Keratinocyte (primary cell): ENCODE measurements around the gene TMEM30A. TPM values are rescaled to one million over a fixed set of nuclear protein-coding genes. Genes with fewer than 3 reads are reported as not detected.
A peak's percentile ranks its signal among the peaks of the same experiment; 100 is the strongest.

Experiments
- DNase-seq: peaks from one replicate; pipeline ENCODE4 v3.0.0-alpha.2; 2011; ENCODE audit warnings: low read depth, missing footprints, low spot score
- FAIRE-seq: peaks from 2 replicates; lab custom pipeline; 2011; peaks lifted over from hg19 to GRCh38; lab: Jason Lieb, UNC
- H2AFZ ChIP-seq: 2 replicates; pipeline ENCODE4 v1.6.0; 2012; ENCODE audit warnings: low read length, control low read depth, inconsistent platforms; ENCODE audit not compliant: control insufficient read depth
- H3K27ac ChIP-seq: 2 replicates; pipeline ENCODE4 v1.5.1; 2011; ENCODE audit warnings: low read length; ENCODE audit not compliant: control insufficient read depth, insufficient read depth
- H3K27me3 ChIP-seq: 3 replicates; pipeline ENCODE4 v1.6.0; 2011; ENCODE audit warnings: low read length; ENCODE audit not compliant: control insufficient read depth, insufficient read depth; ENCODE audit errors: extremely low read depth
- H3K36me3 ChIP-seq, 2 experiments: 2 replicates in 1 of 2; 3 replicates in 1 of 2; pipeline ENCODE4 v1.5.1; 2011; ENCODE audit warnings: low read length in 2 of 2, mild to moderate bottlenecking in 1 of 2; ENCODE audit not compliant: control insufficient read depth in 2 of 2, insufficient read depth in 2 of 2; ENCODE audit errors: extremely low read depth in 1 of 2
- H3K4me1 ChIP-seq: 3 replicates; pipeline ENCODE4 v1.5.1; 2011; ENCODE audit warnings: low read length; ENCODE audit not compliant: control insufficient read depth, insufficient read depth; ENCODE audit errors: extremely low read depth
- H3K4me2 ChIP-seq: 3 replicates; pipeline ENCODE4 v1.6.0; 2011; ENCODE audit warnings: low read depth, low read length; ENCODE audit not compliant: control insufficient read depth, insufficient read depth; ENCODE audit errors: extremely low read depth
- H3K4me3 ChIP-seq, 3 experiments: fragments of 200-600 bp in 1 of 3; sonication (generic) in 1 of 3; 2 replicates in 2 of 3; 3 replicates in 1 of 3; pipeline ENCODE4 v1.5.1; 2011 to 2016; ENCODE audit warnings: low read length in 3 of 3, mild to moderate bottlenecking in 3 of 3, control low read depth in 2 of 3, inconsistent platforms in 1 of 3, low read depth in 1 of 3, mixed read lengths in 1 of 3, mixed run types in 1 of 3, moderate library complexity in 1 of 3; ENCODE audit not compliant: control insufficient read depth in 2 of 3, insufficient read depth in 2 of 3; ENCODE audit errors: extremely low read depth in 1 of 3
- H3K79me2 ChIP-seq: 2 replicates; pipeline ENCODE4 v1.6.0; 2012; ENCODE audit warnings: low read length; ENCODE audit not compliant: control insufficient read depth, insufficient read depth
- H3K9ac ChIP-seq: 3 replicates; pipeline ENCODE4 v1.6.0; 2011; ENCODE audit warnings: low read length; ENCODE audit not compliant: control insufficient read depth, insufficient read depth; ENCODE audit errors: extremely low read depth
- H3K9me1 ChIP-seq: 3 replicates; pipeline ENCODE4 v1.6.0; 2011; ENCODE audit warnings: low read length; ENCODE audit not compliant: control insufficient read depth, insufficient read depth; ENCODE audit errors: extremely low read depth
- H3K9me3 ChIP-seq: 2 replicates; pipeline ENCODE4 v1.5.1; 2012; ENCODE audit warnings: low read depth, low read length; ENCODE audit not compliant: control insufficient read depth
- H4K20me1 ChIP-seq: 3 replicates; pipeline ENCODE4 v1.6.0; 2011; ENCODE audit warnings: low read length; ENCODE audit not compliant: control insufficient read depth, insufficient read depth; ENCODE audit errors: extremely low read depth
- EZH2 ChIP-seq: IDR thresholded peaks from one replicate; pipeline ENCODE4 v1.6.1; 2012; ENCODE audit warnings: inconsistent platforms, mild to moderate bottlenecking, low read length, moderate library complexity
- dilution Hi-C: fragments of 300-500 bp; cut with MboI; formaldehyde crosslinking; loops from one replicate; pipeline ENCODE4 v1.7.0; 2020; ENCODE audit warnings: low sequenced_read_pairs; ENCODE audit not compliant: extremely low pct_ligation_motif_present
- polyA plus RNA-seq, 5 experiments: library from polyadenylated mRNA; depleted of rRNA in 3 of 5; stranded (reverse) in 3 of 5; stranded (forward) in 1 of 5; unstranded in 1 of 5; fragments of >200 nt; gene quantifications; 1 replicate in 1 of 5; 2 replicates in 3 of 5; 3 replicates in 1 of 5; pipeline versions ENCODE4 v1.2.1 to v1.2.3, GENCODE V29; 2011 to 2012; ENCODE audit warnings: missing spikeins in 2 of 5, low read depth in 1 of 5, low replicate concordance in 1 of 5
- TF ChIP-seq, protein P1 (sequence below), 3 experiments: IDR thresholded peaks in 1 of 3; conservative IDR thresholded peaks in 1 of 3; optimal IDR thresholded peaks in 1 of 3; 2 replicates in 2 of 3; 3 replicates in 1 of 3; pipeline versions ENCODE3 to v1.5.1; 2011; ENCODE audit warnings: low read length in 3 of 3, mild to moderate bottlenecking in 3 of 3, moderate library complexity in 2 of 3, control low read depth in 1 of 3, inconsistent platforms in 1 of 3; ENCODE audit not compliant: insufficient read depth in 2 of 3; ENCODE audit errors: extremely low read depth in 1 of 3

TMEM30A gene
- polyA plus RNA-seq, 1 donor (not counting 4 experiments of a cell fraction or from before 2014, with no cell fraction given) = 50.2 TPM

DNA sequence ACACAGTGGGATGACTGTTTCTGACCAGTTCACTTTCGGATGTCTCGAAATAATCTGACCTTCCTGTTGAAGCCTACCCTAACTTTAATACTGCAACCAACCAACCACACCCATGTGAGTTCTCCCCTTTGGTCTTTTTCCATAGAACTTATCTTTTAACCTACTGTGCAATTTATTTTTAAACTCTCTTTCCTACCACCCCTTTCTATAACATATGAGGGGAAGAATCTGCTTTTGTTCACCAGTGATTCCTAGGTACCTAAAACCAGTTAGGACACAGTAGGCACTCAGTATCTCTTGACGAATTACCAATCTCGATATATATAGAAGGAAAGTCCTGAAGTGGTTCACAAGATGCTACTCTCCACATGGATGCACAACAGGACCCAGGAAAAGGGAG, 48.0 kb downstream of the TMEM30A start:
- H3K27me3 ChIP-seq = no peaks in the 10 kb centered on the region
- dilution Hi-C loops = no loop called here
- no peaks in the 10 kb centered on the region for H3K9me3 ChIP-seq
- H3K9me1 ChIP-seq = no peaks in the 10 kb centered on the region
- FAIRE-seq = no peak
- no peak overlapping the region for H2AFZ ChIP-seq
- no peak overlapping the region for H3K4me2 ChIP-seq
- TF ChIP-seq EZH2 = no peak
- TF ChIP-seq, protein P1, sequence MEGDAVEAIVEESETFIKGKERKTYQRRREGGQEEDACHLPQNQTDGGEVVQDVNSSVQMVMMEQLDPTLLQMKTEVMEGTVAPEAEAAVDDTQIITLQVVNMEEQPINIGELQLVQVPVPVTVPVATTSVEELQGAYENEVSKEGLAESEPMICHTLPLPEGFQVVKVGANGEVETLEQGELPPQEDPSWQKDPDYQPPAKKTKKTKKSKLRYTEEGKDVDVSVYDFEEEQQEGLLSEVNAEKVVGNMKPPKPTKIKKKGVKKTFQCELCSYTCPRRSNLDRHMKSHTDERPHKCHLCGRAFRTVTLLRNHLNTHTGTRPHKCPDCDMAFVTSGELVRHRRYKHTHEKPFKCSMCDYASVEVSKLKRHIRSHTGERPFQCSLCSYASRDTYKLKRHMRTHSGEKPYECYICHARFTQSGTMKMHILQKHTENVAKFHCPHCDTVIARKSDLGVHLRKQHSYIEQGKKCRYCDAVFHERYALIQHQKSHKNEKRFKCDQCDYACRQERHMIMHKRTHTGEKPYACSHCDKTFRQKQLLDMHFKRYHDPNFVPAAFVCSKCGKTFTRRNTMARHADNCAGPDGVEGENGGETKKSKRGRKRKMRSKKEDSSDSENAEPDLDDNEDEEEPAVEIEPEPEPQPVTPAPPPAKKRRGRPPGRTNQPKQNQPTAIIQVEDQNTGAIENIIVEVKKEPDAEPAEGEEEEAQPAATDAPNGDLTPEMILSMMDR (optimal IDR thresholded peaks at IDR 0.05 in 1 of 3, IDR thresholded peaks at IDR 0.05 in 1 of 3, conservative IDR thresholded peaks at IDR 0.05 in 1 of 3; ENCODE audit: extremely low read depth in 1 of 3, insufficient read depth in 2 of 3, low read length in 3 of 3) = no peak
- no peak overlapping the region for H3K9ac ChIP-seq
- no peak for DNase-seq
- H3K4me1 ChIP-seq = no peaks in the 10 kb centered on the region
- H3K79me2 ChIP-seq = peaks cover 13% of the 10 kb centered on the region
- no peak overlapping the region for H3K27ac ChIP-seq
- no peak overlapping the region for H3K4me3 ChIP-seq
- no peaks in the 10 kb centered on the region for H4K20me1 ChIP-seq
- peaks cover 12 to 25% of the 10 kb centered on the region in 2 experiments for H3K36me3 ChIP-seq

DNA sequence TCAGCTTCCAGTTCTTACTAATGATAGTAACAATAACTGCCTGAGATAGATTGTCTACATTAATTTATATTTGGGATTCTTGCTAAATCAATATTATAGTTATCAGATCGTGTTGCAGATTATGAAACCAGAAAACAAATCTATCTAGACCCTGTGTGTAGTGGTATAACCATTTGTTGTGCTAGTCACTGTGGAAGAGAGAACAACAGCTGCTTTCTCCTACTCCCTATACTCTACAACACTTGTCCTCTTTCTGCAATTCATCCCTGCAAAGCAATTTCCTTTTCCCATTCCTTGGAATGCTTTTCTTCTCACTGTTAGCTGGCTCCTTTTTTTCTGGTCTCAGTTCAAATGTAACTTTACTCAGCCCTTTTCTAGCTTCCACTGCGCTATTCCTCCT, 49.3 kb downstream of the TMEM30A start:
- no peaks in the 10 kb centered on the region for H3K9me1 ChIP-seq
- no peak overlapping the region for H3K4me3 ChIP-seq
- TF ChIP-seq EZH2 = no peak
- TF ChIP-seq, protein P1 (optimal IDR thresholded peaks at IDR 0.05 in 1 of 3, IDR thresholded peaks at IDR 0.05 in 1 of 3, conservative IDR thresholded peaks at IDR 0.05 in 1 of 3; ENCODE audit: extremely low read depth in 1 of 3, insufficient read depth in 2 of 3, low read length in 3 of 3) = no peak
- peaks cover 4% of the 10 kb centered on the region for H3K79me2 ChIP-seq
- no peaks in the 10 kb centered on the region for H4K20me1 ChIP-seq
- dilution Hi-C loops = no loop called here
- H3K9ac ChIP-seq = no peak overlapping the region
- FAIRE-seq = peak; percentile 43
- no peak overlapping the region for H3K4me2 ChIP-seq
- H3K27me3 ChIP-seq = no peaks in the 10 kb centered on the region
- no peak for DNase-seq
- no peak overlapping the region for H3K27ac ChIP-seq
- no peaks in the 10 kb centered on the region for H3K9me3 ChIP-seq
- H3K36me3 ChIP-seq = peaks cover 12 to 19% of the 10 kb centered on the region in 2 experiments
- no peaks in the 10 kb centered on the region for H3K4me1 ChIP-seq
- no peak overlapping the region for H2AFZ ChIP-seq
